ENCODE results near the gene PARD6G.

Gene PARD6G

GRCh38 chr18:80192653-80193385 lies 54.5 kb downstream of the PARD6G start:
- no peak for DNase-seq (ENCODE audit: extremely low spot score, insufficient read length, low read depth)
- FAIRE-seq = peak; percentile 46

- no peak for DNase-seq (ENCODE audit: extremely low spot score, insufficient read length, low read depth)
- peak; percentile 36 for FAIRE-seq
Observed at GRCh38 chr18:80191907-80192652, 55.2 kb downstream of the PARD6G start.

DNA sequence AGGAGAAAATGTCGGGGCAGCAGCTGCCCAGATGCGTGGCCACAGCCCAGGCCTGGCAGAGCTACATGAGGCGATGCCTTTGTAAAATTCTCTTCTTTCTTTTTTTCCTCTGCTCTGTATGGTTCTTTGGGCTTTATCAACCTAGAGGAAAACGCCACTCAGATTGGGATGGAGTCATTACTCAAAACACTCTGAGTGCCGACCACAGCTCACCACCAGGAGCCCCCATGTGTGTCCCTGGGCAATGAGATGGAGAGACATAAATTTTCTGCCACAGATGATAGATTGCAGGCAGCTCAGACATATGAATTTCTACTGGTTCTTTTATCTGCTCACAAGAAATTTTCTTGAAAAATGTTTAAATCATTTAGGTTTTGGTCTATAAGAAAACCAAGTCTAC lies 56.0 kb downstream of the PARD6G start:
- no peak for DNase-seq (ENCODE audit: extremely low spot score, insufficient read length, low read depth)
- no peak for FAIRE-seq

DNA sequence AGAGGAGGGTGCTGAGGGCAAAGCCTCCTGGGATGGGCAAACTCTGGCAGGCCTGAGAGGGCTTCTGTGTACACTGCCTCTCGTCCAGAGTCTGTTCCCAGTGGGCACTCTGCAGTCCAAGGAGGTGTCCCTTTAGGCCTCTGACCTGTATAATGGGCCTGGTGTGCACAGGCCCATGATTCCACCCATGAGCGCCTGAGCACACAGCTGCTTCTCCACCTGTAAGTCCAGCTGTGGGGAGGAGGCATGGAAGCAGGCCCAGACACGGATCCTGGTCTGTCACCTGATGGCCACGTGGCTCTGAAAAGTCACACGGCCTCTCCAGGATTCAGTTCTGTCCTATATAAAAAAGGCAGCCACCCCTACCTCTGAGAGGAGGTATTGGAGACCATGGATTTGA lies 57.0 kb downstream of the PARD6G start:
- FAIRE-seq (no peak), DNase-seq (ENCODE audit: extremely low spot score, insufficient read length, low read depth) (no peak)

GRCh38 chr18:80189531-80189865 lies 57.8 kb downstream of the PARD6G start:
- FAIRE-seq (no peak), DNase-seq (ENCODE audit: extremely low spot score, insufficient read length, low read depth) (no peak)

DNA sequence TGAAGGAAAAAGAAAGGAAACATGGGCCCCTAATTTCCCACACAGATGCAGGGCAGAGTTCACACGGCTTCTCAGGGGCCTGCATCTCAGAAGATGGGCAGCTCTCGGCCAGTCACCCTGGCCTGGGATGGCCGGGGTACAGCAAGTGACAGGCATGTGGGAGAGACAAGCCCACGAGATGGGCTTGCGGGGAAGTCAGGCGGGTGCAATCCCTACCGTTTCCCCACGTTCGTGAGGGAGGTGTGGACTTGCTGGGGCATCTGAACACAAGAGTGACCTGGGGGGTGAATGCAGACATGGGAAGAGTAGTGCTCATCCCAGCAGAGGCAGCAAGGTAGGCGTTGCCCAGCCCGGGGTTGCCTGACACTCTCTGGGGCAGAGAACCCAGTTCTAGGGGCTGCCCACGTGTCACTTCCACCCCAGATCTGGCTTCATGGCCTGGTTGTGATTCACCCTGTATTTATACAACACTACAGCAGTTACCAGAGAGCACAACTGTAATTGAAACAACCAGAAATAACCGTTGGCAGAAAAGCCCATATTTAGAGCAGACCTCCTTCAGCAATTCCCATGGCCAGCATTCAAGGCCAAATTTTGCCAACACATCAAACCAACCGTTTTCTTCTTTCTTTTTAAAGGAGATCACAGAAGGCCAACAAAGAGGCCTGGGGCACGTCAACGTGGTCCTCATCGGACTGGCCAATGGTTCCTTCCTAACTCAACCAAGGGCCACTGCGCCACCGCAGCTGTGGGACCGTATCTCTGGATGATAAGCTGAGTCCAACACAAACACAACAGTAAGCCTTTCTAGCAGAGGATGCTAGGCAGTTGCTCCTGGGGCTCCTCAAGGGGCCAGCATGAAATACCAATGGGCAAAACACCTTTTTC lies 58.4 kb downstream of the PARD6G start:
- FAIRE-seq (no peak), DNase-seq (ENCODE audit: extremely low spot score, insufficient read length, low read depth) (no peak)

GRCh38 chr18:80187956-80188642 lies 59.2 kb downstream of the PARD6G start:
- DNase-seq (ENCODE audit: extremely low spot score, insufficient read length, low read depth) (no peak), FAIRE-seq (no peak)

- FAIRE-seq = no peak
Observed at GRCh38 chr18:80185545-80185944, 61.8 kb downstream of the PARD6G start.

DNA sequence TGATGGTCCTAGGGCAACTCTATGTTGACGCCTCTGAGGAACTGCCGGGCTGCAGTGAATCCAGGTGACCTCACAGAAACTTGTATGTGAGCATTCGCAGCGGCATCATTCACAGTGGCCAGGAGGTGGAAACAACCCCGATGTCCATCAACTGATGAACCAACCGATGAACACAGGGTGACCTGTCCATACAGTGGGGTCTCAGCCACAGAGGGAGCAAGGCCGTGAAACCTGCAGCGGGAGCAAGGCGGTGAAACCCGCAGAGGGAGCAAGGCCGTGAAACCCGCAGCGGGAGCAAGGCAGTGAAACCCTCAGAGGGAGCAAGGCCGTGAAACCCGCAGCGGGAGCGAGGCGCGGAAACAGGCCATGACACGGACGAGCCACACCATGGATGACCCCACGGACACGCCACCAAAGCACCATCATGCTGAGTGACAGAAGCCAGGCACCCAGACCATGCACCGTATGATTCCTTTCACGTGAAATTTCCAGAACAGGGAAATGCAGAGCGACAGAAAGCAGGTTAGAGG lies 63.0 kb downstream of the PARD6G start:
- no peak for FAIRE-seq
- DNase-seq (ENCODE audit: extremely low spot score, insufficient read length, low read depth) = no peak

More at GRCh38 chr18:80185545-80185944, 61.8 kb downstream of the PARD6G start:
- DNase-seq (ENCODE audit: extremely low spot score, insufficient read length, low read depth) = no peak

DNA sequence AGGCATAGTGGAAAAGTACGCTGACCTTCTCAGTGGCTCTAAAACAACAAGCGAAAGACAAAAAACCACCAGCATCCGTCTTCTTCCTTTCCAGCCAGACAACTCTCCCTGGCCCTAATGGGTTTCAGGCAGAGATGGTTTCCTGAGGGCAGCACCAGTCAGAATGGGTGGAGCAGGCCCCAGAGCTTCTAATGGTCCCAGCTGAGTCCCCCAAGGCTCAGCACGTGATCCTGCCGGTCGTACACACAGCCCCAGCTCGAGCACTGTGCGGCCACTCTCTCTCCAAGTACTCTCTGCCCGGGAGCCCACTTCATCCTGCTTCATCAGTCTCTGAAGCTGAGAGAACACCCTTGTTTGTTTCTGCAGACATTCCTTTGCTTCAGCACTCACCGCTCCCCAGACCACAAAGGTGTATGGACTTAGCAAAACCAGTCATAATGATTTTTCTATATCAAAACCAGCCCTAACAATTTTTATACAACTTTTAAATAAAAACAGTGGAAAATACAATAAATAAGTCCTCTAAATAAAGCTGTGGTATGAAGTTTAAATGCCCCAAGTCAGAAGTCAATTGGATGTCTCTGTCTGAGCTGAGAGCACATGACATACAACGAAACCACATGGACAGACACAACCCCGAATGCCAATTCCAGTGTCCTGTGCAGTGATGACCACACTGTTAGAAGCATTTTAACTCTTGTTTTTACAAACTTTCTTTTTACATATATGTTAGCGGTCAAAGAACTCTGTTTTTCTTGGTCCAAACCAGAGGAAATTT lies 63.9 kb downstream of the PARD6G start:
- DNase-seq (ENCODE audit: extremely low spot score, insufficient read length, low read depth) (no peak), FAIRE-seq (no peak)

- FAIRE-seq (no peak), DNase-seq (ENCODE audit: extremely low spot score, insufficient read length, low read depth) (no peak)
Observed at GRCh38 chr18:80182855-80183254, 64.5 kb downstream of the PARD6G start.

- DNase-seq (ENCODE audit: extremely low spot score, insufficient read length, low read depth) (no peak), FAIRE-seq (no peak)
Observed at GRCh38 chr18:80181642-80182461, 65.5 kb downstream of the PARD6G start.

- FAIRE-seq (no peak), DNase-seq (ENCODE audit: extremely low spot score, insufficient read length, low read depth) (no peak)
Observed at GRCh38 chr18:80180778-80181564, 66.3 kb downstream of the PARD6G start.

DNA sequence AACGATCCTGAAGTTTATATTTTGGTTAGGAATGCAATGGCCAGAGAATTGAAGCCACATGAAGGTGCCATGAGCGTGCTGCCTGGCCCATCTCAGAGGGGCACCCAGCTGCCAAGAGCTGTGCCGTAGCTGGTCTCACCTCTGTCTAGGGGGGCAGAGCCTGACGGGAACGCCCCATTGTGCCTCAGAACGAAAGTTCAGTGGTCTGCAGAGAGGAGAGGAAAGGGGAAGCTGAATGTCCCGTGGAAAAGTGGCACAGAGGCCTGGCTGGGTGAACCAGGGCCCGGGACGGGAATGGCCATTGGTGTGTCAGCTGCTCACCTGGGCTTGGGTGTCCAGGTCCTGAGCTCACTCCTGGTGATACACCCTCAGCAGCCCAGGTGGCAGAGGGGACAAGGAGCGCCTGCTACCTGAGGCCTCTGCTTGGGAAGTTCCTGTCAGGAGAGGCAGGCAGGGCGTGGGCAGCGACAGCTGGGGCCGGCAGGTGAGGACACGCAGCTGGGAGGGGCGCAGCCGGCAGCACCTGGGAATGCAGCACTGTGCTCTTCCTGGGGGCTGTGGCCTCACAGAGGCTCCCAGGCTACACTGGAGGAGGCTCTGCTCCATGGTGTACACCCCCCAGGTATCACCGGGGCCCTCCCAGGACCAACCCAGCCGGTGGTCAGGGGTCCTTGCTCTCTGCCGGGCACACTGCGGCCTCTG lies 67.3 kb downstream of the PARD6G start:
- peak; percentile 79 for FAIRE-seq

DNA sequence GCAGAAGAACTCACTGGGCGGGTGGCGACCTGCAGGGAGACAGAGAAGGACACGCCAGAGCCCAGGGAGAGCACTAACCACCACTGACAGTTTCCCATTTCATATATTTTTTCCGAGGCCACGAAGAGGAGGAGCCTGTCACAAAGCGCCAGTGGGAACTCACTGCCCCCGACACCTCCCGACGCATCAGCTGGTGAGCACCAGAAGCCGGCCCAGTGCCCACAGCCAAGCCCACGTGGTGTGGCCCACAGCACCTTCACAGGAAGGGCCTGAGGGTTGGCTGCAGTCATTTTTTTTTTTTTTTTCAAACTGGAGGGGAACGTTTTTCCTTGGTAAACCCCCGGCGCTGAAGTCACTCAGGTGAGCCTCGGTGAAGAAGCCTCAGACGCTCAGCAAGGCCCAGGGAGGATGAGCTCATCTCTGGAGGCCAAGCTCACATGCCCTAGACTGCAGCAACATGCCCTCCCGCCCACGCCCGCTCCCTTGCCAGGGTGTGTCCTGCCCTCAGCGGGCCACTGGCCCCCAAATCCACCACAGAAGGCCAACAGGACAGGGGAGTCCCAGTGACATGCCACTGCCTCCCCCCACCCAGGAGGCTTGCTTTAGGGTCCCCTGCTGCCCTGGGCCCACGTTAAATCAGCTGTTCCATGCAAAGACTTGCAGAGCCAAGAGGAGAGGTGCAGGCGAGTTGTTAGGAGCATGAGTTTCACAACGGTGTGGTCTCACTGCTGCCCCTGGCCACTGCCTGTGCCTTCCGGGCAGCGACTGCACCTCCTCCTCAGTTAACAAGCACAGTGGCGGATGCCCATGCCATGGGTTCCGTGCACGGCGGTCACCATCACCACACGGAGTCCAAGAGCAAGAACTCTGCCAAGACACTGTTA lies 68.1 kb downstream of the PARD6G start:
- DNase-seq (ENCODE audit: extremely low spot score, insufficient read length, low read depth) (no peak), FAIRE-seq (no peak)

More for the DNA sequence above, 67.3 kb downstream of the PARD6G start:
- no peak for DNase-seq (ENCODE audit: extremely low spot score, insufficient read length, low read depth)

DNA sequence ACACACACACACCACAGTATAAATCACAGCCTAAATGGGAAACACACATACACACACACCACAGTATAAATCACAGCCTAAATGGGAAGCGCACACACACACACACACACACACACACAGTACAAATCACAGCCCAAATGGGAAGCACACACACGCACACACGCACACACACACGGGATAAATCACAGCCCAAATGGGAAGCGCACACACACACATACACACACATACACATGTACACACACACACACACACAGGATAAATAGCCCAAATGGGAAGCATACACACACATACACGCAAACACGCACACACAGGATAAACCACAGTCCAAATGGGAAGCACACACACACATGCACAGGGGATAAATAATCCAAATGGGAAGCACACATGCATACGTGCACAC lies 70.2 kb downstream of the PARD6G start:
- DNase-seq (ENCODE audit: extremely low spot score, insufficient read length, low read depth) = no peak
- no peak for FAIRE-seq

All from GM18507 (cell line).